ENCODE measurements around the gene ENDOU.

The ENDOU gene

DNA sequence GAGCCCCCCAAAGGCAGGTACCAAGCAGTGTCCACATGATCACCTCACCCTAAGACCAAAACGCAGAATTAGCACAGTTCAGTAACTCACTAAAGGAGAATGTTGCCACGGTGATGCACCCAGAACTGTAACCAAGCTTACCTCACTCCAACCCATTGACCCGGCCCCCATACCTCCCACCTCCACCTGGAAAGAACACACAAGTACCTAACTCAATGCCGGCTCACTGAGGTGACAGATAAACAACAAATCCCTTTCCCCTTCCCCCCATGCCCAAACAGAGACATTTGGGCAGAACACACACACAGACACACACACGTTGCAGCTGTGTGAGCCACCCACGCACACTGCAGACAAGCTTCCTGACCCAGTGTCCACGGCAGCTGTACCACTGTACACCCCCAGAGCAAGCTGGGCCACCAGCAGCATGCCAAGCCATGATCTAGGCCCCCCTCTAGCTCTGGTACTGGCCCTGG lies 32.1 kb upstream of the ENDOU start:
- DNase-seq: no peak

DNA sequence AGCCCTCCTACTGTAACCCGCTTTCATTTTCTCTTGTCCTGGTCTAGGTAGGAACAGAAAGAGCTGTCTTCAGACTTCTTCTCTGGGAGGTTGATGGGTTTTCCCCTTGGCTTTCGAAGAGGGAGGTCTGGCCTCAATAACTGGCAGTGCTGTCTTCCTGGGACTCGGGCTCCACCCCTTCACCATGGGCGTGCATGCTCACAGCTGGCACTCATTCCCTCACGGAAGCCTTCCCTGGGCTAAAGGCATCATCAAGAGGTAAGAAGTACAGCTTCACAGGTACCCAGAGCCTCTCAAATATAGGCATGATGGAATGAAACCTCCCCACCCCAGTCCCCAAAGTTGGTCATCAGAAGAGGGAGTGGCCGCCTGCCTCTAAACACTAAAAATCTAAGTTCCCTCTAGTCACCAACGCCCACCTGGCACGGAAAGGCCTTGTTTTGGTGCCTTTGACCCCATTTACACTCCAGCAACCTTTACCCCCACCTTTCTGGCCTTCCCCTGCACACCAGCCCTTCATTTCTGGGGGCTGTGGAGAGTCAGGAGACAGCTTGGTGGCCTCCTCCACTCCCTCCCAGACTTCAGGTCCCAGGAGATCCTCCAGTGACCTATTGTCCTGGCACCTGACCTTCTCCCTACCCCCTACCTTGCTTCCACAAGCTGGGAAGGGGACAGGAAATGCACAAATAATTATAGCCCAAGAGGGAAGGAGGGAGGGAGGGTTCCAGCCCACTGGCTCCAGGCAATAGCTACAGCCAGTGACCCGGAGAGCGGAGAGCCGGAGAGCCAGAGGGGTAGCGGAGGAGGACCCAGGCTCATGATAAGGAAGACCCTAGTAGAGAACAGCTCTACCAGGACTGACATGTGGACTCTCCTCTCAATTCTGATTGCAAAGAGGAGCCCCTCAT lies 30.6 kb upstream of the ENDOU start:
- DNase-seq: no peak

DNA sequence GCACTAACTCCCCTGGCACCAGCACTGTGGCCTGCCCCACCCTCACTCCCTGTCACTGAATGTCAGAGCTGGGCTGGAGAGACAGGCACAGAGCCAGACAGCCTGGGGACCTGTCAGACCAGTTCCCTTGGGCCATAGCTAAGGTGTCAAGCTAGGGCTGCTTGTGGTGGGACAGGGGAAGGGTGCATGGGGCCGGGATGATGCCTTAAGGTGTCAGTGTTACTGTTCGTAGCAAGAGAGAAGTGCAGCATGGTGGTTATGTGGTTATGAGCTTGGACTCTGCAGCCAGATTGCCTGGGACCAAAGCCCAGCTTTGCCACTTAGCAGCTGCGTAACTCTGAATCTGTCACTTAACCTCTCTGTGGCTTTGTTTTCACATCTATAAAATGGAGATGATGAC lies 29.6 kb upstream of the ENDOU start:
- DNase-seq: no peak

- no peak for DNase-seq
These were observed 28.8 kb upstream of the ENDOU start for GRCh38 chr12:47754126-47754525.

GRCh38 chr12:47753021-47754001 lies 28.0 kb upstream of the ENDOU start:
- DNase-seq: no peak

GRCh38 chr12:47752552-47752951 lies 27.3 kb upstream of the ENDOU start:
- no peak for DNase-seq

DNA sequence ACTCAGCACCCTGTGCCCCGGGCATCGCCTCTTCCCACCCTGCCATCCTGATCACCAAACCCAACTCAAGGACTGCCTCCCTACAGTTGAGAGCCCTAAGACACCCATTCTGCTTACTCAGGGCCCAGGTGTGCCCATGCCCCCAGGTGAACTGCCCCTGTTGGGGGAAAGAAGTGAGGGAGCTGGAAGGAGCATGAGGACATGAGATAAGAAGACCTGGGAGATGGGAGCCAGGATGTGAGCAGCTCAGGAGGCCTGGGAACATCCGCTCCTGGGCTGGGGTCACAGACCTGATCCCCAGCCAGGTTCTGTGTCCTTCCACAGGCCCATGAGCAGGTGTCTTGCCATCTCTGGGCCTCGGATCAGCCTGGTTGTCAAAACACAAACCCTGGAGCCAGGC lies 26.8 kb upstream of the ENDOU start:
- DNase-seq: no peak

DNA sequence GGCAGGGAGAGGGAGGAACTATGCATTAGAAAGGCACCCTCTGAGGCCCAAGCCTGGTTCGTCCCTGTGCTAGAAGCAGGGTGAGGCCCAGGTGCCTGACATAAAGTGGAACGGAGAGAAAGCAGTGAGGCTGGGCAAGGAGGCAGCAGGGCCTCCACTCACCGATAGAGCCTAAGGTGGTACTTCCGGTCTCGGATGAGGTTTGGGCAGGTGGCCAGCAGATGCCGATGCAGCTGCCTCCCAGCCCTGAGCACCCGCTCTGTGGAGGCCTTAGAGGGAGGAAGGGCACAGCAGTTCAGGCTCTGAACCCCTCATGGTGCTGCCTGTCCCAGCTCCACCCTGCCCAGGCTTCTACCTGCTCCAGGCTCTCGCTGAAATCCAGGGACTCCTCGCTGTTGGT lies 26.3 kb upstream of the ENDOU start:
- no peak for DNase-seq

- no peak for DNase-seq
These were observed 25.7 kb upstream of the ENDOU start for GRCh38 chr12:47750916-47751470.

DNA sequence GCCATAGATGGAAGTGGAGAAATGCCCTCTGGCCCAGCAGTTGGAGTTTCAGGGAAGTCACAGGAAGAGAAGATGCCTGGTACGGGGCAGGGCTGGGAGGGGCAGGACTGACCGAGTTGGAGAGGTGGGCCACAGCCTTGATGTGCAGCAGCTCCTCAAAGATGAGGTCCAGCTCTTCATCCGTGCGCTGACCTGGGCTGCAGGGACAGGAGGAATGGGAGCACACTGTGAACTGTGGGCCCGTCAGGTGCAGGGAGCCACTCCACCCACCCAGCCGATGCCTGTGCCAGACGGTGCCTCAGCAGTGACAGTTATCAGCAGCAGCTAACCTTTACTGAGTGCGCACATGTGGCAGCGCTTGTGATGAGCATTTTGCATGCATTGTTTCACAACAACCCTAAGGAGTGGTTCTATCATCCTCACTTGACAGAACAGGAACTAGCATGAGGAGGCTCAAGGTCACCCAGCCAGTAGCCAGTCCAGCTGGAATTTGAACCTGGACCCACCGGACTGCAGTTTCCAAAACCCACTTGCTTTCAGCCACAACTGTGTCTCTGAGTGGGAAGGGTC lies 25.0 kb upstream of the ENDOU start:
- no peak for DNase-seq

DNA sequence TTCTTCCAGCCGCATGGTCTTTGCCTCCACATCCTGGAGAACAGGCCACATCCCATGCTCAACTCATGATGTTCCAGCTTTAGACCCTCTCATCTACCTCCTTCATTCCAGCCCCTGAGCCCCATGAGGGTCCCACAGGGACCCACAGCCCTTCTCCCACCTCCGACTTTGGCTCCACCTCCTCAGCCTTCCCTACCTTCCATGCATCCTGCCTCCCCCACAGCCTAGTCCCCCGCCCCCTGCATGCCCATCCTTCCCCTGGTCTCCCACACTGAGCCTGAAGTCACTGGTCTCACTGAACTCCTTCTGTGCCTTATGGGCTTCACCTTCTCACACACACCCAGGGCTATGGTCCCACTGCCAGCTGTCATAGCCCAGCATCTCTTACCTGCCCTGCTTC lies 23.6 kb upstream of the ENDOU start:
- no peak for DNase-seq

GRCh38 chr12:47748507-47748828 lies 23.2 kb upstream of the ENDOU start:
- DNase-seq: no peak

DNA sequence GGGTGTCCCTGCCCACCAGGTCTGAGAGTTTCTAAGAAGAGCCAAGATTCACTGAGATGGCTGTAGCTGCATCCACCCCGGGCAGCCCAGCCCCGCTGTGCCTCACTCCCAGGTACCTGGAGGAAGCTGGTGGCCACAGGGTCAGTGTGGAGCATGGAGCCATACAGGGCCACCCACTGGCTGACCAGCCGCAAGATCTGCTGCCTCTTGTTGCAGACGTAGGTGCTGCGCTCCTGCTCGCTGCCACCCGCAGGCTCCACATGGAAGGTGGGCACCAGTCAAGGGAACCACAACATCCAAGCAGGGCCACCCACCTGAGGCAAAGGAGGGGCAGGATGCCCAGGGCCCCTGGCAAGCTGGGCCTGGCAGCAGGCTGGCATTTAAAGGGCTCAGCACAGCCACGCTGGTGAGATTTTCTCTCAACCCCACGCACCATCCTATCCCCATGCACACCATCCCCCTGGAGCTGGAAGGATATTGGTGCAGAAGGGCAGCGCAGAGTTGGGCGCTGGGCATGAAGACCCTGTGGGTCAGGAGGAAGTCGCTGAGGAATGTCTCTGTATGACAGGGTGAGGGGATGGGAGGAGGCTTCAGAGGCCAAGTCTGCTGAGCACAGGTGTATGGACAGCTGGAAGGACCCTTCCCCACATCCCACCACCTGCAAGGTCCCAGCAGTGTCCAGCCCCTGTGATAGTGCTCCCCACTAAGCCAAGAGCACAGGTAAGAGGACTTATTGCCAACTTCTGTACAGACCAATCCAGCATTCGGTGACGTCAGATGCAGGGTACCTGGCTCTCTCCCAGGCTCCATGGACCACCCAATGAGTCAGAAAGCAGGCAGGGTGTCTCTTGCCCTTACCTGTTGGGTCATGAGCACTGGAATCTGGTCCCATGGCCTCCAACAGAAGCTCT lies 22.6 kb upstream of the ENDOU start:
- DNase-seq: no peak

DNA sequence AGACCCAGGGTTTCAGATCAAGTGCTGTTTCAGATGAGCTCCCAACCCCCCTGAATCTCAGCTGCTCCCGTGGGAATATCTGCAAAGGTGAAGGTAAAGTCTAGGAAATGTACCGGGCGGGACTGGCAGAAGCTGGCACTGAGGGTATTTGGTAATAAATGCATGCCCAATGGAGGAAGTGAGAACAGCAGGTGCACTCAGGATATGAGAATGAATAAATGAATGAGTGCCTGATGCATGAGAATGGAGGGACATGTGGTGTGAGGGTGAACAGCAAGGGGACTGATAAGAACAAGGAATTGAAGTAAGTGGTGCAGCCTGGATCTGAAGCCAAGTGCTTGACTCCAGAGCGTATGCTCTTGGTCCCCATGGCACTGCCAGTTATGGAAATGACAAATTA lies 21.8 kb upstream of the ENDOU start:
- no peak for DNase-seq

GRCh38 chr12:47746523-47746922 lies 21.2 kb upstream of the ENDOU start:
- no peak for DNase-seq

- no peak for DNase-seq
These were observed 20.8 kb upstream of the ENDOU start for GRCh38 chr12:47746073-47746472.

- DNase-seq: no peak
These were observed 20.3 kb upstream of the ENDOU start for GRCh38 chr12:47745485-47746041.

DNA sequence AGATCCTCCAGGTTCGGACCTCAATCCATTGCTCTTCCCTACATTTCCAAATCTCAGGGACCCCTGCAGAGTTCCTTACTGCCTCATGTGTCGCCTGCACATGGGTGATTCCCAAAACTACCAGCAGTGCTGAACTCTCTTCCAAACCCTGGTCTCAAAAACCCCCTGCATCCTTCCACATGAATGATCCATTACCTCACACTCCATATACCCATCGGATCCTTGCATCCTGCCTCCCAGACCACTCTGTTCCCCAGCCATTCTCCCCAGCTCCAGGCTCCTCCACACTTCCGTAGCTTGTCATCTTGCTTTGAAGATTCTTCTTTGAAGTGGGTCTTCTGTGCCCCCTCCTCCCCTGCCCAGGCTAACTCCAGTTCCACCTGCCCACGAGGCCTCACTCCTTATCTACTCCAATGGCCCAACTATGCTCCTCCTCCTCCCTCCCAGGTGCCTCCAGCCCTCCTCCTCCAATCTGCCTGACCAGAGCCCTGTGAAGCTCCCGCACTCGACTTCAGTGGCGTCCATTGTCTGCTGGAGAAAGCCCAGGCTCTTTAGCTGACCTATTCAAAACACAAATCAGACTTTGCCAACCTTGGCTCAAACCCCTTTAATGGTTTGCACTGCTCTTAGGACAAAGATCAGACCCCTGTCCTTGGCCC lies 19.6 kb upstream of the ENDOU start:
- DNase-seq: no peak

- no peak for DNase-seq
These were observed 18.8 kb upstream of the ENDOU start for GRCh38 chr12:47744005-47744651.

DNA sequence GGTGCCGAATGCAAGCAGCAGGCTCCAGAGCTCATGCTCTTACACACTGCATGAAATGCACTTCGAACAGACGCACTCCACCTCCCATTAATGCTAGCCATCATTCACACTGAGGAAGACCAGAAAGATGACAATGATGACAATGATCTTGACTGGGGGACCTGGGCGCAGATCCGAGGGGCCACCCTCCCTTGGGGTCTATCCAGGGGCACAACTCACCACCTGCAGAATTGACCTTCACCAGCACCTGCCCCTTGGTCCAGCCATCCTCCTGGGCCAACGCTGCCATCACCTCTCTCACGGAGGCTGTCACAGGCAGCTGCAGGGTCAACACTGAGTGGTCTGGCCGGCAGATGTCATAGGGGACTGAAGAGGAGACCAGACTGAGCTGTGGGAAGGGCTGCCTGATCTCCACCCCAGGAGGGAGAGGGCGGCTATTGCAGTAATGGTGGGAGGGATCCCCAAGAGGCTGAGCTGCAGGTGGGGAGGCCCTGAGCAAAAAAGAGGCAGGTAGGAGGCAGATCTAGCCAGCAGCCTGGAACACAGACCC lies 18.1 kb upstream of the ENDOU start:
- DNase-seq: no peak

Data from NCI-H1694 (cell line).